ENCODE measurements around the gene PLIN4. TPM values are rescaled to one million over a fixed set of nuclear protein-coding genes. Genes with fewer than 3 reads are reported as not detected.

The PLIN4 gene
- total and polyA plus RNA-seq, 4 donors: 0.30 to 3.2 (median 1.4) TPM

- Histone ChIP-seq H3K27ac (ENCODE audit: low read depth, low read length) (peak within 1 kb of the TSS; percentile 97), H3K36me3 (ENCODE audit: control insufficient read depth, insufficient read depth, low read length) (peaks cover 25% of the 10 kb centered on the region), H3K9me3 (ENCODE audit: control insufficient read depth, insufficient read depth, low read length) (no peaks in the 10 kb centered on the region), H3K27me3 (ENCODE audit: control insufficient read depth, insufficient read depth, low read length) (no peaks in the 10 kb centered on the region), H3K4me3 (ENCODE audit: low read depth, low read length) (peak within 1 kb of the TSS; percentile 79), H3K4me1 (ENCODE audit: control insufficient read depth, insufficient read depth, low read length) (peaks cover 27% of the 10 kb centered on the region)
- WGBS (ENCODE audit: insufficient coverage): 4% methylated on average over 30 of the region's 52 CpGs
- DNase-seq (ENCODE audit: low read depth in 4 of 6, low spot score in 6 of 6): peak; percentile 92 to 99 (median 96)
Observed at GRCh38 chr19:4457654-4458395, 60.5 kb downstream of the PLIN4 start, which contains the start of gene UBXN6. UBXN6 (minus strand) TSS chr19:4457794; CDS start chr19:4457697, 97 bp downstream.

GRCh38 chr19:4456843-4457653 lies 61.2 kb downstream of the PLIN4 start:
- H3K4me1 ChIP-seq (ENCODE audit: control insufficient read depth, insufficient read depth, low read length): peaks cover 27% of the 10 kb centered on the region
- no peaks in the 10 kb centered on the region for H3K9me3 ChIP-seq (ENCODE audit: control insufficient read depth, insufficient read depth, low read length)
- 4% methylated on average over 28 of the region's 53 CpGs for WGBS (ENCODE audit: insufficient coverage)
- H3K36me3 ChIP-seq (ENCODE audit: control insufficient read depth, insufficient read depth, low read length): peaks cover 32% of the 10 kb centered on the region
- no peaks in the 10 kb centered on the region for H3K27me3 ChIP-seq (ENCODE audit: control insufficient read depth, insufficient read depth, low read length)
- DNase-seq (ENCODE audit: low read depth in 4 of 6, low spot score in 6 of 6): peak in 4 of 6 donors; percentile 28 to 90 (median 75)
- peak overlapping the region; percentile 79 for H3K4me3 ChIP-seq (ENCODE audit: low read depth, low read length)
- H3K27ac ChIP-seq (ENCODE audit: low read depth, low read length): peak overlapping the region; percentile 97

DNA sequence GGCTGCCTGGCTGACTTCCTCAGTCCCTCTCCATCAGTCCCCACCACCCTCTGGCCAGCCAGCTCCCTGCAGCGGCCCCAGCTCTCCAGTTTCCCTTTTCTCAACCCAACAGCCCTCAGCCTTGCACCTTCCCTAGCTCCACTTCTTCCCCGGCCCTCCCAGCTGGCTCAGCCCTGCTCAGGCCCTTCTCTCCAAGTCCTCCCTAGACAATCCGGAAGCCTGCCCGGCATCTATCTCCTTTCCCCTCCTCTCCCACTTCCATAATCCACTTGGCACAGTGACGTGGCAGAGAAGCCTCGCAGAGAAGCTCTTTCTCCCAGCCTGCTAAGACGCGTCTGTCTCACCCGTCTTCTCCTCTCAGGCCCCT lies 61.8 kb downstream of the PLIN4 start:
- H3K27ac ChIP-seq (ENCODE audit: low read depth, low read length): peak overlapping the region; percentile 92
- 5% methylated on average over 9 of the region's 9 CpGs for WGBS (ENCODE audit: insufficient coverage)
- peak overlapping the region; percentile 74 for H3K4me3 ChIP-seq (ENCODE audit: low read depth, low read length)
- peak in 3 of 6 donors; percentile 33 to 82 (median 71) for DNase-seq (ENCODE audit: low read depth in 4 of 6, low spot score in 6 of 6)
- no peaks in the 10 kb centered on the region for H3K27me3 ChIP-seq (ENCODE audit: control insufficient read depth, insufficient read depth, low read length)
- peaks cover 27% of the 10 kb centered on the region for H3K4me1 ChIP-seq (ENCODE audit: control insufficient read depth, insufficient read depth, low read length)
- H3K9me3 ChIP-seq (ENCODE audit: control insufficient read depth, insufficient read depth, low read length): no peaks in the 10 kb centered on the region
- peaks cover 38% of the 10 kb centered on the region for H3K36me3 ChIP-seq (ENCODE audit: control insufficient read depth, insufficient read depth, low read length)

GRCh38 chr19:4455719-4456475 lies 62.4 kb downstream of the PLIN4 start:
- H3K4me3 ChIP-seq (ENCODE audit: low read depth, low read length): peak overlapping the region; percentile 74
- H3K27ac ChIP-seq (ENCODE audit: low read depth, low read length): peak overlapping the region; percentile 92
- peaks cover 27% of the 10 kb centered on the region for H3K4me1 ChIP-seq (ENCODE audit: control insufficient read depth, insufficient read depth, low read length)
- no peaks in the 10 kb centered on the region for H3K9me3 ChIP-seq (ENCODE audit: control insufficient read depth, insufficient read depth, low read length)
- peaks cover 43% of the 10 kb centered on the region for H3K36me3 ChIP-seq (ENCODE audit: control insufficient read depth, insufficient read depth, low read length)
- peak in 2 of 6 donors; percentile 17 to 65 for DNase-seq (ENCODE audit: low read depth in 4 of 6, low spot score in 6 of 6)
- no peaks in the 10 kb centered on the region for H3K27me3 ChIP-seq (ENCODE audit: control insufficient read depth, insufficient read depth, low read length)
- WGBS (ENCODE audit: insufficient coverage): 40% methylated on average over 15 of the region's 15 CpGs

GRCh38 chr19:4454747-4455718 lies 63.3 kb downstream of the PLIN4 start:
- Histone ChIP-seq H3K4me3 (ENCODE audit: low read depth, low read length) (no peak overlapping the region), H3K9me3 (ENCODE audit: control insufficient read depth, insufficient read depth, low read length) (no peaks in the 10 kb centered on the region), H3K36me3 (ENCODE audit: control insufficient read depth, insufficient read depth, low read length) (peaks cover 50% of the 10 kb centered on the region), H3K27ac (ENCODE audit: low read depth, low read length) (peak overlapping the region; percentile 92), H3K27me3 (ENCODE audit: control insufficient read depth, insufficient read depth, low read length) (no peaks in the 10 kb centered on the region), H3K4me1 (ENCODE audit: control insufficient read depth, insufficient read depth, low read length) (peaks cover 27% of the 10 kb centered on the region)
- WGBS (ENCODE audit: insufficient coverage): 80% methylated on average over 26 of the region's 29 CpGs
- no peak for DNase-seq (ENCODE audit: low read depth in 4 of 6, low spot score in 6 of 6)

GRCh38 chr19:4453232-4454179 lies 64.8 kb downstream of the PLIN4 start:
- Histone ChIP-seq H3K4me3 (ENCODE audit: low read depth, low read length) (no peak overlapping the region), H3K27me3 (ENCODE audit: control insufficient read depth, insufficient read depth, low read length) (no peaks in the 10 kb centered on the region), H3K4me1 (ENCODE audit: control insufficient read depth, insufficient read depth, low read length) (peaks cover 41% of the 10 kb centered on the region), H3K9me3 (ENCODE audit: control insufficient read depth, insufficient read depth, low read length) (no peaks in the 10 kb centered on the region), H3K27ac (ENCODE audit: low read depth, low read length) (no peak overlapping the region), H3K36me3 (ENCODE audit: control insufficient read depth, insufficient read depth, low read length) (peaks cover 65% of the 10 kb centered on the region)
- DNase-seq (ENCODE audit: low read depth in 4 of 6, low spot score in 6 of 6): no peak
- WGBS (ENCODE audit: insufficient coverage): 83% methylated on average over 34 of the region's 34 CpGs

- Histone ChIP-seq H3K9me3 (ENCODE audit: control insufficient read depth, insufficient read depth, low read length) (no peaks in the 10 kb centered on the region), H3K4me1 (ENCODE audit: control insufficient read depth, insufficient read depth, low read length) (peaks cover 36% of the 10 kb centered on the region), H3K36me3 (ENCODE audit: control insufficient read depth, insufficient read depth, low read length) (peaks cover 76% of the 10 kb centered on the region), H3K27me3 (ENCODE audit: control insufficient read depth, insufficient read depth, low read length) (no peaks in the 10 kb centered on the region), H3K27ac (ENCODE audit: low read depth, low read length) (no peak overlapping the region), H3K4me3 (ENCODE audit: low read depth, low read length) (no peak overlapping the region)
- no peak for DNase-seq (ENCODE audit: low read depth in 4 of 6, low spot score in 6 of 6)
- 88% methylated on average over 24 of the region's 24 CpGs for WGBS (ENCODE audit: insufficient coverage)
Observed at GRCh38 chr19:4452230-4452990, 65.9 kb downstream of the PLIN4 start.
